Upper lobe of left lung (tissue), 6 donors: Measurements from ENCODE around the gene CCER1. TPM values are rescaled to one million over a fixed set of nuclear protein-coding genes. Genes with fewer than 3 reads are reported as not detected.

Source experiments
- ATAC-seq, 2 donors: fragments of 200-7000 bp; cut with Tn5 transposase; one replicate each; pipeline ENCODE4 v1.9.1; 2022; ENCODE audit warnings: mild to moderate bottlenecking in 2 of 2, moderate library complexity in 2 of 2; ENCODE audit not compliant: low FRiP score in 2 of 2
- DNase-seq, 2 donors: peaks; one replicate each; pipeline ENCODE4 v3.0.0-alpha.2; 2019 to 2020
- H3K27ac ChIP-seq, 4 donors: fragments of 200-600 bp; sonication (generic); one replicate each; pipeline ENCODE4 v1.5.1; 2016 to 2019
- H3K27me3 ChIP-seq, 4 donors: fragments of 200-600 bp; sonication (generic); one replicate each; pipeline ENCODE4 v1.5.1; 2017 to 2019
- H3K36me3 ChIP-seq, 4 donors: fragments of 200-600 bp; sonication (generic); one replicate each; pipeline ENCODE4 v1.5.1; 2016 to 2019
- H3K4me1 ChIP-seq, 4 donors: fragments of 200-600 bp; sonication (generic); one replicate each; pipeline ENCODE4 v1.5.1; 2018 to 2019
- H3K4me3 ChIP-seq, 4 donors: fragments of 200-600 bp; sonication (generic); one replicate each; pipeline ENCODE4 v1.5.1; 2017 to 2019; ENCODE audit warnings: mild to moderate bottlenecking in 2 of 4, moderate library complexity in 1 of 4
- H3K9me3 ChIP-seq, 4 donors: fragments of 200-600 bp; sonication (generic); one replicate each; pipeline ENCODE4 v1.5.1; 2018 to 2019
- EP300 ChIP-seq, 4 donors: sonication (generic); formaldehyde crosslinking; IDR thresholded peaks; one replicate each; pipeline ENCODE4 v1.5.1; 2017; ENCODE audit warnings: antibody characterized with exemption in 4 of 4, control low read depth in 2 of 4
- POLR2A ChIP-seq, 4 donors: fragments of 450-650 bp; IDR thresholded peaks; one replicate each; pipeline ENCODE4 v1.5.1; 2016 to 2017; ENCODE audit warnings: antibody characterized with exemption in 4 of 4, mild to moderate bottlenecking in 2 of 4
- POLR2AphosphoS5 ChIP-seq, 2 donors: sonication (generic); formaldehyde crosslinking; IDR thresholded peaks; one replicate each; pipeline ENCODE4 v1.5.1; 2017; ENCODE audit warnings: antibody characterized with exemption in 2 of 2
- WGBS, 2 donors: methylation state at CpG; one replicate each; pipeline ENCODE4 v1.1.5; 2017 to 2018; 5-methylcytosine and 5-hydroxymethylcytosine counted together
- total RNA-seq, 6 donors: library from RNA; depleted of rRNA in 4 of 6; stranded (reverse); fragments of >200 nt in 4 of 6; gene quantifications; one replicate each; pipeline versions ENCODE4 v1.1.0 to v1.2.1, GENCODE V29; 2016 to 2021
- TF ChIP-seq, protein P1 (sequence below), 6 experiments: fragments of 450-650 bp in 4 of 6; fragments of 200-600 bp in 2 of 6; sonication (generic) in 2 of 6; IDR thresholded peaks; one replicate each; pipeline ENCODE4 v1.5.1; 2016 to 2019; ENCODE audit warnings: antibody characterized with exemption in 6 of 6
- donor health status: DM: no; HTN: no; CAD: no; lungs with moderate emphysema.
- donor health status: DM: no; HTN: yes; CAD: no; lungs with severe emphysema.

CCER1 gene
- total RNA-seq, 6 donors from 2014 or later: not detected

DNA sequence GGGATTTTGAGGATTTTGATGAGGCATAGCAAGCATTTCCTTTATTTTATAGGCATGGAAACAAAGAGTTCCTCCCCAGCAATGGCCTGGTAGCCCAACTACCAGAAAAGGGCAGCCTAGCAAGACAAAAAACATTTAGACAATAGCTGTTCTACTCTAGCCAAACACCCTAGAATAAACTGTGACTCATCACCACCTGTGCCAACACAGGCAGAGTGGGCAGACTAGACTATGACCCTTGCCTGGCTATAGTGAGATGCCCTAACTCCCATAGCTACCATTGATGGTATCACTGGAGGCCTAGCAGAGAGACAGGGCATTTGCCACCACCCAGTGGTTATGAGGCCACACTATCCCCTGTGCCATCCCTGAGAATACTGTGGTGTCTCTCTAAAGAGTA, 15.5 kb upstream of the CCER1 start:
- DNase-seq (no peak), ATAC-seq (no peak)
- Histone ChIP-seq H3K27ac (no peak overlapping the region), H3K4me1 (no peaks in the 10 kb centered on the region), H3K27me3 (no peaks in the 10 kb centered on the region), H3K9me3 (no peaks in the 10 kb centered on the region), H3K4me3 (no peak overlapping the region), H3K36me3 (no peaks in the 10 kb centered on the region)
- TF ChIP-seq EP300 (IDR thresholded peaks at IDR 0.05) (no peak), POLR2A (IDR thresholded peaks at IDR 0.05) (no peak), POLR2AphosphoS5 (IDR thresholded peaks at IDR 0.05) (no peak)
- TF ChIP-seq, protein P1, sequence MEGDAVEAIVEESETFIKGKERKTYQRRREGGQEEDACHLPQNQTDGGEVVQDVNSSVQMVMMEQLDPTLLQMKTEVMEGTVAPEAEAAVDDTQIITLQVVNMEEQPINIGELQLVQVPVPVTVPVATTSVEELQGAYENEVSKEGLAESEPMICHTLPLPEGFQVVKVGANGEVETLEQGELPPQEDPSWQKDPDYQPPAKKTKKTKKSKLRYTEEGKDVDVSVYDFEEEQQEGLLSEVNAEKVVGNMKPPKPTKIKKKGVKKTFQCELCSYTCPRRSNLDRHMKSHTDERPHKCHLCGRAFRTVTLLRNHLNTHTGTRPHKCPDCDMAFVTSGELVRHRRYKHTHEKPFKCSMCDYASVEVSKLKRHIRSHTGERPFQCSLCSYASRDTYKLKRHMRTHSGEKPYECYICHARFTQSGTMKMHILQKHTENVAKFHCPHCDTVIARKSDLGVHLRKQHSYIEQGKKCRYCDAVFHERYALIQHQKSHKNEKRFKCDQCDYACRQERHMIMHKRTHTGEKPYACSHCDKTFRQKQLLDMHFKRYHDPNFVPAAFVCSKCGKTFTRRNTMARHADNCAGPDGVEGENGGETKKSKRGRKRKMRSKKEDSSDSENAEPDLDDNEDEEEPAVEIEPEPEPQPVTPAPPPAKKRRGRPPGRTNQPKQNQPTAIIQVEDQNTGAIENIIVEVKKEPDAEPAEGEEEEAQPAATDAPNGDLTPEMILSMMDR (IDR thresholded peaks at IDR 0.05): no peak

GRCh38 chr12:90969851-90970250, 14.9 kb upstream of the CCER1 start:
- no peak overlapping the region for H3K27ac ChIP-seq
- DNase-seq: no peak
- H3K27me3 ChIP-seq: no peaks in the 10 kb centered on the region
- TF ChIP-seq, protein P1 (IDR thresholded peaks at IDR 0.05): no peak
- no peak for TF ChIP-seq EP300 (IDR thresholded peaks at IDR 0.05)
- TF ChIP-seq POLR2AphosphoS5 (IDR thresholded peaks at IDR 0.05): no peak
- TF ChIP-seq POLR2A (IDR thresholded peaks at IDR 0.05): no peak
- no peaks in the 10 kb centered on the region for H3K9me3 ChIP-seq
- WGBS, 2 donors: 87 to 92% methylated on average over 2 of the region's 2 CpGs
- H3K4me1 ChIP-seq: no peaks in the 10 kb centered on the region
- no peak for ATAC-seq
- H3K4me3 ChIP-seq: no peak overlapping the region
- H3K36me3 ChIP-seq: no peaks in the 10 kb centered on the region

- TF ChIP-seq EP300 (IDR thresholded peaks at IDR 0.05) (no peak), POLR2AphosphoS5 (IDR thresholded peaks at IDR 0.05) (no peak), POLR2A (IDR thresholded peaks at IDR 0.05) (no peak)
- TF ChIP-seq, protein P1 (IDR thresholded peaks at IDR 0.05): no peak
- ATAC-seq (no peak), DNase-seq (no peak)
- no peaks in the 10 kb centered on the region for H3K9me3 ChIP-seq
- no peaks in the 10 kb centered on the region for H3K36me3 ChIP-seq
- 0% methylated on average over 1 of the region's 1 CpG for WGBS, 2 donors
- no peaks in the 10 kb centered on the region for H3K4me1 ChIP-seq
- no peak overlapping the region for H3K4me3 ChIP-seq
- no peak overlapping the region for H3K27ac ChIP-seq
- no peaks in the 10 kb centered on the region for H3K27me3 ChIP-seq
Observed at GRCh38 chr12:90969346-90969745, 14.4 kb upstream of the CCER1 start.

DNA sequence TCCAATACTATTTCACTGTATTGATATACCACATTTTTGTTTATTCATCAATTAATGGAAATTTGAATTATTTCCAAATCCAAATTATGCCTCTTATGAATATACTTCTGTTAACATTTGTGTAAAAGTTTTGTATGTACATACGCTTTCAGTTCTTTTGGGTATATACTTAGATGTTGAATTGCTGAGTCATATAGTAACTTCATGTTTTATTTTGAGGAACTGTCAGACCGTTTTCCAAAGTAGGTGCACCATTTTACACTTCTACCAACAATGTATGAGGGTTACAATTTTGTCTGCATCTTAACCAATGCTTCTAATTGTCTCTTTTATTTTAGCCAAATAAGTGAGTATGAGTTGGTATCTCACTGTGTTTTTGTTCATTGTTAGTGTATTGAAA, 10.2 kb upstream of the CCER1 start:
- no peak overlapping the region for H3K4me3 ChIP-seq
- H3K27me3 ChIP-seq: no peaks in the 10 kb centered on the region
- no peak overlapping the region for H3K27ac ChIP-seq
- whole genome bisulfite sequencing, 2 donors: 70 to 77% methylated on average over 2 of the region's 2 CpGs
- H3K4me1 ChIP-seq: no peaks in the 10 kb centered on the region
- ATAC-seq (no peak), DNase-seq (no peak)
- H3K36me3 ChIP-seq: no peaks in the 10 kb centered on the region
- TF ChIP-seq POLR2A (IDR thresholded peaks at IDR 0.05) (no peak), POLR2AphosphoS5 (IDR thresholded peaks at IDR 0.05) (no peak), EP300 (IDR thresholded peaks at IDR 0.05) (no peak)
- TF ChIP-seq, protein P1 (IDR thresholded peaks at IDR 0.05): no peak
- no peaks in the 10 kb centered on the region for H3K9me3 ChIP-seq

DNA sequence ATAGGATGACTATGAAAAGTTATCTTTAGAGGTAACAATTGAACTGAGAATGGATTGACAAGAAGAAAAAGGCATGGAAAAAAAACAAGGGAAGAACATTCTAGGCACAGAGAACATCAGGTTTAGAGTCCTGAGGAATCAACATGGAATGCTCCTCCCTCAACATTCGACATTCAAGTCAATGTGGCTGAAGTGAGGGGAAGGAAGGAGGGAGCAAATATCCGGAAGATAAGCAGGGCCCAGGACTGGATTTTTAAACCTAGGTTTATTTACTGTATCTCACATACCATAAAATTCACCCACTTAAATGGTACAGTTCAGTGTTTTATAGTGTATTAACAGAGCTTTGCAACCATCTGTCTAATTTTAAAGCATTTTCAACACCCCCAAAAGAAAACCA, 9.6 kb upstream of the CCER1 start:
- H3K4me3 ChIP-seq: no peak overlapping the region
- DNase-seq (no peak), ATAC-seq (no peak)
- TF ChIP-seq POLR2A (IDR thresholded peaks at IDR 0.05): no peak
- no peak for TF ChIP-seq EP300 (IDR thresholded peaks at IDR 0.05)
- WGBS, 2 donors: 50 to 53% methylated on average over 2 of the region's 2 CpGs
- H3K27me3 ChIP-seq: no peaks in the 10 kb centered on the region
- no peak overlapping the region for H3K27ac ChIP-seq
- H3K36me3 ChIP-seq: no peaks in the 10 kb centered on the region
- H3K9me3 ChIP-seq: no peaks in the 10 kb centered on the region
- H3K4me1 ChIP-seq: no peaks in the 10 kb centered on the region
